ENCODE measurements around the gene WDR83. TPM values are rescaled to one million over a fixed set of nuclear protein-coding genes. Genes with fewer than 3 reads are reported as not detected.
"Not testable (repeated sequence)": the region's sequence is repeated elsewhere in the genome, so short reads cannot be mapped to it uniquely, and the experiment has no call there.

The WDR83 gene
- total RNA-seq, 6 experiments from 2014 or later = 8.6 to 13.3 (median 9.9) TPM

DNA sequence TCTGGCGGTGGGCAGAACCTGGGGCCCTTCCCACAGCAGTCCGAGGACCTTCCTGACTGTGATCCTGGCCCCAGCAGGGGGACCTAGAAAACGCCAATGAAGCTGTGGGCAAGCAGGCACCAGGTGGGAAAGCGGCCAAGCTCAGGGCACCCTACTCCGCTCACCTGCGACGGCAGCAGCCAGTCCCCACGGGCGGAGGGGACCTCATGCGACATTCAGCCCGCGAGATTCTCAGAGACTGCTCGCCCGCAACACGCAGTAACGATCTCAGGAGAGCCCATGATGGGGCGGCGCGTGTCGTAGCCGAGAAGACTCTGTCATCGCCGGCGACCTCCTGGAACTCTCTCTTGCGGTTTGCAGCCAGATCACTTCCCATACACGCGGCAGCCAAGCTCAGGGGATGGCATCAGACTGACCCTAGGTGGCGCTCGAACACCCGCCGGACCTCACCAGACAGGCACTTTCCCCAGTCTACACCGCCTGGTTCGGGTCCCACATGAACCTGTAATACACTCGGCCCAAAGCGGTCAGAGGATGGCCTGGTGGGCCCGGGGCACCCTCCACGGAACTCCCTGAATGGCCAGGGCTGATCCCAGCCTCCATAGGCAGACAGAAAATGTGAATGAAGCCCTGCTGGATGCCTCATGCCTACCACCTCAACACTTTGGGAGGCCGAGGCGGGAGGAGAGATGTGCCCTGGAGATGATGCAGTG lies 26.6 kb upstream of the WDR83 start:
- Mint-ChIP-seq H3K4me3 (peak overlapping the region; percentile 65), H3K27ac (peak overlapping the region; percentile 53; the same call in 1 of the 2 replicates), H3K36me3 (ENCODE audit: low read depth) (peaks cover 19% of the 10 kb centered on the region), H3K27me3 (ENCODE audit: insufficient read depth) (no peaks in the 10 kb centered on the region; the same call in 1 of the 2 replicates), H3K4me1 (ENCODE audit: low read depth) (peaks cover 7% of the 10 kb centered on the region; the same call in 1 of the 2 replicates), H3K9me3 (peaks cover 30% of the 10 kb centered on the region)
- peak; percentile 25 for DNase-seq
- TF ChIP-seq, protein P1, sequence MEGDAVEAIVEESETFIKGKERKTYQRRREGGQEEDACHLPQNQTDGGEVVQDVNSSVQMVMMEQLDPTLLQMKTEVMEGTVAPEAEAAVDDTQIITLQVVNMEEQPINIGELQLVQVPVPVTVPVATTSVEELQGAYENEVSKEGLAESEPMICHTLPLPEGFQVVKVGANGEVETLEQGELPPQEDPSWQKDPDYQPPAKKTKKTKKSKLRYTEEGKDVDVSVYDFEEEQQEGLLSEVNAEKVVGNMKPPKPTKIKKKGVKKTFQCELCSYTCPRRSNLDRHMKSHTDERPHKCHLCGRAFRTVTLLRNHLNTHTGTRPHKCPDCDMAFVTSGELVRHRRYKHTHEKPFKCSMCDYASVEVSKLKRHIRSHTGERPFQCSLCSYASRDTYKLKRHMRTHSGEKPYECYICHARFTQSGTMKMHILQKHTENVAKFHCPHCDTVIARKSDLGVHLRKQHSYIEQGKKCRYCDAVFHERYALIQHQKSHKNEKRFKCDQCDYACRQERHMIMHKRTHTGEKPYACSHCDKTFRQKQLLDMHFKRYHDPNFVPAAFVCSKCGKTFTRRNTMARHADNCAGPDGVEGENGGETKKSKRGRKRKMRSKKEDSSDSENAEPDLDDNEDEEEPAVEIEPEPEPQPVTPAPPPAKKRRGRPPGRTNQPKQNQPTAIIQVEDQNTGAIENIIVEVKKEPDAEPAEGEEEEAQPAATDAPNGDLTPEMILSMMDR (IDR thresholded peaks at IDR 0.05) = peak; percentile 79

- TF ChIP-seq, protein P1 (IDR thresholded peaks at IDR 0.05) = no peak
- H3K4me3 Mint-ChIP-seq = no peak overlapping the region
Observed at GRCh38 chr19:12641456-12641855, 25.2 kb upstream of the WDR83 start.

DNA sequence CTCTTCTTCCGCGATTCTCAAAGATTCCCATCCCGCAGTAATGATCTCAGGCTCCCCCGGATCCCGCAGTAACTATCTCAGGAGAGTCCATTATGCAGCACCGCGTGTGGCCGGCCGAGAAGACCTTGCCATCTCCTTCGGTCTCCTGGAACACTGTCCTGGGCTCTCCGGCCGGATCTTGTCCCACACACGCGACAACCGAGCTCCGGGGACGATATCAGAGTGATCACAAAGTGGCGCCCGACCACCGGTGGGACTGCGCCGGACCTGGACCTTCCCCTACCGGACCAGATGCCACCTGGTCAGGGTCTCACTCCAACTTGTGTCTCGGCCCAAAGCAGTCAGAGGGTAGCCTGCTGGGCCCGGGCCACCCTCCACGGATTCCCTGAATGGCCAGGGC lies 24.1 kb upstream of the WDR83 start:
- peaks cover 7% of the 10 kb centered on the region; the same call in 1 of the 2 replicates for H3K4me1 Mint-ChIP-seq (ENCODE audit: low read depth)

More at GRCh38 chr19:12641456-12641855, 25.2 kb upstream of the WDR83 start:
- Mint-ChIP-seq H3K9me3 (peaks cover 23% of the 10 kb centered on the region), H3K27me3 (ENCODE audit: insufficient read depth) (no peaks in the 10 kb centered on the region; the same call in 1 of the 2 replicates), H3K4me1 (ENCODE audit: low read depth) (peaks cover 7% of the 10 kb centered on the region; the same call in 1 of the 2 replicates), H3K36me3 (ENCODE audit: low read depth) (peaks cover 20% of the 10 kb centered on the region), H3K27ac (no peak overlapping the region)
- DNase-seq = no peak

GRCh38 chr19:12643716-12644115 lies 22.9 kb upstream of the WDR83 start:
- H3K27me3 Mint-ChIP-seq (ENCODE audit: insufficient read depth); H3K27ac Mint-ChIP-seq; DNase-seq; H3K4me1 Mint-ChIP-seq (ENCODE audit: low read depth); H3K4me3 Mint-ChIP-seq: not testable (repeated sequence)
- Mint-ChIP-seq H3K9me3 (peaks cover 10% of the 10 kb centered on the region; the same call in 1 of the 2 replicates), H3K36me3 (ENCODE audit: low read depth) (peaks cover 18% of the 10 kb centered on the region)

More for the DNA sequence above, 24.1 kb upstream of the WDR83 start:
- DNase-seq = no peak
- TF ChIP-seq, protein P1 (IDR thresholded peaks at IDR 0.05) = no peak
- peaks cover 19% of the 10 kb centered on the region for H3K36me3 Mint-ChIP-seq (ENCODE audit: low read depth)
- H3K4me3 Mint-ChIP-seq = no peak overlapping the region
- H3K27ac Mint-ChIP-seq = no peak overlapping the region
- H3K27me3 Mint-ChIP-seq (ENCODE audit: insufficient read depth) = no peaks in the 10 kb centered on the region; the same call in 1 of the 2 replicates
- H3K9me3 Mint-ChIP-seq = peaks cover 12% of the 10 kb centered on the region

GRCh38 chr19:12646551-12646950 lies 20.1 kb upstream of the WDR83 start:
- no peak overlapping the region for H3K27ac Mint-ChIP-seq

More at GRCh38 chr19:12646551-12646950, 20.1 kb upstream of the WDR83 start:
- H3K4me1 Mint-ChIP-seq (ENCODE audit: low read depth) = no peaks in the 10 kb centered on the region
- H3K9me3 Mint-ChIP-seq = peaks cover 5% of the 10 kb centered on the region; the same call in 1 of the 2 replicates
- TF ChIP-seq, protein P1 (IDR thresholded peaks at IDR 0.05) = no peak
- no peak overlapping the region for H3K4me3 Mint-ChIP-seq
- no peaks in the 10 kb centered on the region for H3K27me3 Mint-ChIP-seq (ENCODE audit: insufficient read depth)
- DNase-seq = no peak
- peaks cover 23% of the 10 kb centered on the region for H3K36me3 Mint-ChIP-seq (ENCODE audit: low read depth)
